Endodermal cell (in vitro differentiated cells): ENCODE results near the gene ZNHIT6. TPM values are rescaled to one million over a fixed set of nuclear protein-coding genes. Genes with fewer than 3 reads are reported as not detected.

Source experiments
- DNase-seq: peaks from one replicate; pipeline ENCODE4 v3.0.0-alpha.2; 2017
- H3K27ac ChIP-seq: 2 replicates; pipeline ENCODE4 v1.5.1; 2013; ENCODE audit warnings: mild to moderate bottlenecking, low read depth, low read length, moderate library complexity
- H3K27me3 ChIP-seq: 2 replicates; pipeline ENCODE4 v1.6.1; 2013; ENCODE audit warnings: mild to moderate bottlenecking, low read length, moderate library complexity; ENCODE audit not compliant: insufficient read depth, control insufficient read depth, poor library complexity, severe bottlenecking
- H3K36me3 ChIP-seq: 2 replicates; pipeline ENCODE4 v1.7.0; 2013; ENCODE audit warnings: mild to moderate bottlenecking, low read length, moderate library complexity; ENCODE audit not compliant: control insufficient read depth, insufficient read depth
- H3K4me1 ChIP-seq: one replicate; pipeline ENCODE4 v1.7.0; 2013; ENCODE audit warnings: low read length; ENCODE audit not compliant: control insufficient read depth, insufficient read depth
- H3K4me3 ChIP-seq: 2 replicates; pipeline ENCODE4 v1.5.1; 2013; ENCODE audit warnings: mild to moderate bottlenecking, low read length, moderate library complexity
- H3K9ac ChIP-seq: 2 replicates; pipeline ENCODE4 v1.6.1; 2013; ENCODE audit warnings: mild to moderate bottlenecking, low read length, moderate library complexity; ENCODE audit not compliant: poor library complexity, severe bottlenecking; ENCODE audit errors: extremely low read depth
- H3K9me3 ChIP-seq: 2 replicates; pipeline ENCODE4 v1.6.1; 2013; ENCODE audit warnings: mild to moderate bottlenecking, low read length, moderate library complexity; ENCODE audit not compliant: control insufficient read depth
- H3K27ac Mint-ChIP-seq: 2 replicates; pipeline ENCODE4 v1.8.0; 2020; ENCODE audit warnings: mixed read lengths
- H3K27me3 Mint-ChIP-seq: 2 replicates; pipeline ENCODE4 v1.8.0; 2021; ENCODE audit warnings: mild to moderate bottlenecking, mixed read lengths; ENCODE audit not compliant: insufficient read depth
- H3K36me3 Mint-ChIP-seq: 2 replicates; pipeline ENCODE4 v1.8.0; 2020; ENCODE audit warnings: low read depth, mixed read lengths
- H3K4me1 Mint-ChIP-seq: 2 replicates; pipeline ENCODE4 v1.8.0; 2020; ENCODE audit warnings: mixed read lengths
- H3K4me3 Mint-ChIP-seq: 2 replicates; pipeline ENCODE4 v1.8.0; 2020; ENCODE audit warnings: mild to moderate bottlenecking, moderate library complexity, mixed read lengths
- H3K9me3 Mint-ChIP-seq: 2 replicates; pipeline ENCODE4 v1.8.0; 2020; ENCODE audit warnings: mild to moderate bottlenecking, mixed read lengths
- WGBS, 2 experiments: methylation state at CpG; one replicate each; pipeline versions ENCODE4 v1.1.5 to v1.1.7; 2013; ENCODE audit warnings: missing lambda C conversion rate in 2 of 2, mixed read lengths in 1 of 2; ENCODE audit not compliant: insufficient coverage in 1 of 2, insufficient read length in 1 of 2; 5-methylcytosine and 5-hydroxymethylcytosine counted together
- total RNA-seq, 2 donors: library from RNA; stranded (reverse); fragmentation: NEBNext Ultra II Directional in 1 of 2; extraction: Animal tissue kit (Norgen Biotek cat#: 25700) in 1 of 2; gene quantifications; 2 replicates in 1 of 2; 3 replicates in 1 of 2; pipeline ENCODE4 v1.2.1, GENCODE V29; 2021
- TF ChIP-seq, protein P1 (sequence below): fragments of 200-600 bp; sonication (generic); conservative IDR thresholded peaks from 2 replicates; pipeline ENCODE4 v1.5.0; 2021; ENCODE audit warnings: antibody characterized with exemption, mild to moderate bottlenecking

Gene ZNHIT6
- total RNA-seq, 2 donors from 2014 or later: 11.3 to 12.4 TPM

DNA sequence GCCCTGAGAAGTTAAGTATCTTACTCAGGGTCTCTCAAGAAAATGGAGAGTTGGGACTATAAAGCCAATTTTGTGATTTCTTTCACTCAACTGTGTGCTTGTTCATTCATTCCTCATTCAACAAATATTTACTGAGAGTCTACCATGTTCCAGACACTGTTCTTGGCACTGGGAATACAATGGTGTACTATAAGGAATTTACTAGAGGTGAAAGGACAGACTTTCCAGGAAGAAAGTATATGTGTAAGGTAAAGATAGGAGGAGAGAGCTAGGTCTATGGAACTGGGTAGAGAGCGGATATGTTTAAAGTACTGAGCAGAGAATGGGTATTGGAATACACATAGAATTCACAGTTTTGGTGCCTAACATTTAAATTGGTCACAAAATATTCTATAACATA lies 42.3 kb downstream of the ZNHIT6 start:
- Histone ChIP-seq H3K4me3 (no peak overlapping the region), H3K9ac (no peak overlapping the region), H3K27me3 (no peaks in the 10 kb centered on the region), H3K4me1 (no peaks in the 10 kb centered on the region), H3K36me3 (peaks cover 9% of the 10 kb centered on the region), H3K9me3 (no peaks in the 10 kb centered on the region), H3K27ac (no peak overlapping the region)
- Mint-ChIP-seq H3K4me3 (no peak overlapping the region), H3K27ac (no peak overlapping the region), H3K36me3 (peaks cover 4% of the 10 kb centered on the region), H3K9me3 (no peaks in the 10 kb centered on the region), H3K4me1 (no peaks in the 10 kb centered on the region), H3K27me3 (no peaks in the 10 kb centered on the region)
- TF ChIP-seq, protein P1, sequence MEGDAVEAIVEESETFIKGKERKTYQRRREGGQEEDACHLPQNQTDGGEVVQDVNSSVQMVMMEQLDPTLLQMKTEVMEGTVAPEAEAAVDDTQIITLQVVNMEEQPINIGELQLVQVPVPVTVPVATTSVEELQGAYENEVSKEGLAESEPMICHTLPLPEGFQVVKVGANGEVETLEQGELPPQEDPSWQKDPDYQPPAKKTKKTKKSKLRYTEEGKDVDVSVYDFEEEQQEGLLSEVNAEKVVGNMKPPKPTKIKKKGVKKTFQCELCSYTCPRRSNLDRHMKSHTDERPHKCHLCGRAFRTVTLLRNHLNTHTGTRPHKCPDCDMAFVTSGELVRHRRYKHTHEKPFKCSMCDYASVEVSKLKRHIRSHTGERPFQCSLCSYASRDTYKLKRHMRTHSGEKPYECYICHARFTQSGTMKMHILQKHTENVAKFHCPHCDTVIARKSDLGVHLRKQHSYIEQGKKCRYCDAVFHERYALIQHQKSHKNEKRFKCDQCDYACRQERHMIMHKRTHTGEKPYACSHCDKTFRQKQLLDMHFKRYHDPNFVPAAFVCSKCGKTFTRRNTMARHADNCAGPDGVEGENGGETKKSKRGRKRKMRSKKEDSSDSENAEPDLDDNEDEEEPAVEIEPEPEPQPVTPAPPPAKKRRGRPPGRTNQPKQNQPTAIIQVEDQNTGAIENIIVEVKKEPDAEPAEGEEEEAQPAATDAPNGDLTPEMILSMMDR: no peak
- DNase-seq: no peak
- 100% methylated on average over 1 of the region's 1 CpG; no CpG with 5 or more reads in 1 of the 2 experiments for WGBS, 2 experiments

GRCh38 chr1:85663382-85663781 lies 44.9 kb downstream of the ZNHIT6 start:
- Mint-ChIP-seq H3K27ac (no peak overlapping the region), H3K27me3 (no peaks in the 10 kb centered on the region), H3K36me3 (peaks cover 3% of the 10 kb centered on the region), H3K9me3 (no peaks in the 10 kb centered on the region), H3K4me3 (no peak overlapping the region), H3K4me1 (no peaks in the 10 kb centered on the region)
- Histone ChIP-seq H3K27me3 (no peaks in the 10 kb centered on the region), H3K4me3 (no peak overlapping the region), H3K27ac (no peak overlapping the region), H3K9ac (no peak overlapping the region), H3K36me3 (peaks cover 5% of the 10 kb centered on the region), H3K4me1 (no peaks in the 10 kb centered on the region), H3K9me3 (no peaks in the 10 kb centered on the region)
- no peak for DNase-seq
- TF ChIP-seq, protein P1: no peak
- WGBS, 2 experiments: 100% methylated on average over 1 of the region's 2 CpGs; no CpG with 5 or more reads in 1 of the 2 experiments

GRCh38 chr1:85661767-85662166 lies 46.5 kb downstream of the ZNHIT6 start:
- peak; percentile 49 for DNase-seq
- peak overlapping the region; percentile 66 for H3K27ac Mint-ChIP-seq

More at GRCh38 chr1:85661767-85662166, 46.5 kb downstream of the ZNHIT6 start:
- no peak overlapping the region for H3K9ac ChIP-seq
- H3K27me3 ChIP-seq: no peaks in the 10 kb centered on the region
- H3K9me3 ChIP-seq: no peaks in the 10 kb centered on the region
- H3K4me3 Mint-ChIP-seq: no peak overlapping the region
- H3K4me1 Mint-ChIP-seq: no peaks in the 10 kb centered on the region
- no peaks in the 10 kb centered on the region for H3K9me3 Mint-ChIP-seq
- H3K27ac ChIP-seq: no peak overlapping the region
- TF ChIP-seq, protein P1: peak; percentile 54
- no peak overlapping the region for H3K4me3 ChIP-seq
- H3K27me3 Mint-ChIP-seq: no peaks in the 10 kb centered on the region
- no peaks in the 10 kb centered on the region for H3K36me3 Mint-ChIP-seq
- H3K4me1 ChIP-seq: no peaks in the 10 kb centered on the region
- WGBS, 2 experiments: 73% methylated on average over 2 of the region's 2 CpGs; no CpG with 5 or more reads in 1 of the 2 experiments
- peaks cover 5% of the 10 kb centered on the region for H3K36me3 ChIP-seq
